NCI-H1694 treated with DMSO at 0.1 percent for 48 hours (cell line): ENCODE data around the gene ANKRD44.

Experiments used
- DNase-seq: peaks from one replicate; lab custom pipeline; 2025; lab: John Stamatoyannopoulos, UW

The ANKRD44 gene

DNA sequence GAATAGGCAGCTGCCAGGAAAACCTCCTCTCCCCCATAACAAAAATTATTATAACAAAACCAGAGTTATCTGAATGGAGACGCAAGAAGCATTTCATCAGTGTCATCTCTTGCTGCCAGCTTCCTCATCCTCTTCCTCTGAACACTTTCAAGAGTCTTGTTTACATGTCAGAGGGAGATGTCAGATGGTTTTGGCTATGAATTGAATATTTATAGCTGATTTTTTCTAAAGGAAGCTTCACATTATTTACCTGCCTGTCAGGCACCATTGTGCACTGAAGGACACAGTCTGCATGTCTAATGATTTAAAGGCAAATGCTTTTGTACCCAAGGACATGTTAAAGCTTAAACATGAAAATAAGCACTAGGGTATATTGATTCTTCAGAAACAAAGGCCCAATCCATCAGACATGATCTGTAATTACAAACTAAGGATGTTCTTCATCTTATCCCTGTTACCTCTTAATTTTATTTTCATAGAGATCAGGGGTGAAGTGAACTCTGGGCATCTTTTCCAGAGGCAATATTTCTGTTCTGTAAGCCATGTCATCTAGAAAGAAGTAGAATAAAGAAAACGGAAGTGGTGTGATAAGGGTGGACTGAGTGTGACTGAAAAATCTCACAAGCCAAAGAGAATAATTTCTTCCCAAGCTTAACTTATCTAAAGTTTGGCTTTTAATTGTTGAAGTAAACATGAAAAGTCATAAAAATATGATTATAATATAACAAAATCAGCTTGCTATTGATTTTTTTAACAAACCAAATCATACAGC is 168.7 kb downstream of the ANKRD44 start:
- no peak for DNase-seq

DNA sequence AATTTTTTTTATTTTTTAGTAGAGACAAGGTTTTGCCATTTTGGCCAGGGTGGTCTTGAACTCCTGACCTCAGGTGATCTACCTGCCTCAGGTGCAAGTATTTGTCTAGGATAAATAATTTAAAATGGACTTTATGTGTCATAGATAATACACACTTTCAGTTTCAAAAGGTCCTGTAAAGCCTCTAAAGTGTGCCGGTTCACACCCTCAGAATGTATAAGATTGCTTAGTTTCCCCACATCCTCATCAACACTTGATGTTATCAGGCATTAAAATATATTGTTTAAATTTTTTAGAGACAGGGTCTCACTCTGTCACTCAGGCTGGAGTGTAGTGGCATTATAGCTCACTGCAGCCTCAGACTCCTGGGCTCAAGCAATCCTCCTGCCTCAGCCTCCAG is 170.5 kb downstream of the ANKRD44 start:
- DNase-seq, result no peak

DNA sequence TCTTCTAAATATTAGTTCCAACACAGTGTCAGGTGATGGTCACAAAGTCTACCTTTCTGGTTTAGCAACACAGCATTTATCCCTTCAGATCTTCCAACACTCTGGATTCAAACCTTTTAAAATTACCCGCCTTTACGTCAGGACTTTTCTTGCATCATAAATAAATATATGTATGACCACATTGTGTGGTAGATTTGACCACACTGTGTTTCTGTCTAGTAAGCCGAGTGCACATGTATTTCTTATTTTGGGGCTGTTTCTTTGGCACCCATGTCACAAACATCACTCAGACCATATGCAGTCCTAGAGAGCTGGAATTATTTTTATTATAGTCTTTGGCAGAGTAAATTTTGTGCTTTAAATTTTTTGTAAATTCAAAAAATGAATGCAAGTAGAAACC is 172.1 kb downstream of the ANKRD44 start:
- DNase-seq, result no peak

DNA sequence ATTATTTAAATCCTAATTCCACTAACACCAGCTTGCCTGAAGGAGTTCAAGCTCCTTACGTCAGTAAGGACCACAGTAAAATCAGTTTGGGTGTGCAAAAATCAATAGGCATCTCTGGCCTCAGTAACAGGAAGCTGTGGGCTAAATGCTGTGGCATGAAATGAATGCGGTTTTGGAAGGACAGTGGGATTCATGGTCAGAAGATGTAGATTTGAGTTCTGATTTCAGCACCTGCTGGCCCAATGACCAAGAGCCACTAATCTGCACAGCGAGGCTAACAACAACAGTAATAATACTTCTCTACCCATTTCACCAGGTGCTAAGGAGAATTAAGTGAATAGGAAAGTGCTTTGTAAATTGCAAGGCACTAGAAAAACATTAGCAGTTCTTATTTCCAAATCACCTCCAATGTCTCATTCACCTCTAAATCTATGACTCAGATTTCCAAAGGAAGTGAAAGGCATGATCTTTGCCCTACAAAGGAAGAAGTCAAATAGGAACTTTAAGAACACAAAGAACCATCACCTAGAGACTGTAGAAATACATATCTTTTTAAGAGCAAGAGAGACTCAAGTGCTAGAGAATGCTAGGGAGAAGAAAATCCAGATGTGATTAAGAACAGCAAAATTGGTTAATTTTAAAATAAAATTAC is 172.6 kb downstream of the ANKRD44 start:
- no peak for DNase-seq

DNA sequence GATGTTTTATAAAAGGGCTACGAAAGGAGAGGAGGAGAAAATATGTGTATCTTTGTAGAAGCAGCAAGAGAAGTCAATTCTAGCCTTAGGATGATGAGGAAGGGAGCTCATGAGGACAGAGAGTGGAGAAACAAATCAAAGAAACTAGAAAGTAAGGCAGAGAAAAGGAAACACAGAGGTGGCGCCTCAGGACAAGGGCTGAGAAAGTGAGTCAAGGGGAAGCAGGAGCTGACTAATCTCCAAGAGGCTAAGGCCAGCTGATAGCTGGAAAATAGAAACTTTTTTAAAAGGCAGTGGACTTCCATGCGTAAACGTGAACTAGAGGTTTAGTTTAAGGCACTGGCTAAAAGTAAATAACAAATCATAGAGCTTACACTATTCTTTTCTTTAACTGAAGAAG is 173.3 kb downstream of the ANKRD44 start:
- DNase-seq, result no peak

DNA sequence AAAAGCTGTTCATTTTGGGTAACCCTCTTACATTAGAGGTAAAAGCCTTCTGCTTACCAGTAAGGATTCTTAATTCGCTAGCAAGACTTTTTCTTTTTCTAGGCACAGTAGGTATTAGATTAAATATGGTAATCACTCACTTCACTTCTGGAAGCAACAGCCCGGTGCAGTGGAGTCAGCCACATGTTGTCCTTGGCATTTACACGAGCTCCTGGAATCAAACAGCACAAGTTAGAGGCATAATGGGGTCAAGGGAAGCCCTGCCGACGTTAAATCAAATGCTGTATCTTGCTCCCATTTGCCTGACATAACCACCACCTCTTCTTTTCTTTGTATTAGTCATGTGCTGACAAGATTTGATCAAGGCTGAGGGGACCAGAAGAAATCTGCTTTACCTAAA is 174.1 kb downstream of the ANKRD44 start:
- no peak for DNase-seq

DNA sequence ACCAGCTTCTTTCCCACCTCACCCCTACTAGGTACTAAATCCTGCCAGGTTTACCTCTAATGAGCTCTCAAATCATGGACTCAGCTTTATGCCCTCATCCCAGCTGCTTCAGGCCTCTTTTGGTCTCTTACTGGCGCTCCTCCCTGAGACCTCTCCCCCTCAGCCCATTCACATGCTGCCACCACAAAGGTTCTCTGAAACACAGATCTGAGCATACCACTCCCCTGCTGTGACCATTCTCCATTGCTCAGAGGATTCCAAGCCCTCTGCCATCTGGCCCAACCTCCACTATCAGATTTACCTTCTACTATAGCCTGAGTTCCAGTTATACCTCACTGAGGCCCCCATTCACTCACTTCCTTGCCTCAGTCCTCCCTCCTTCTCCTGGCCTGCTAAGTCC is 174.8 kb downstream of the ANKRD44 start:
- DNase-seq, result no peak

DNA sequence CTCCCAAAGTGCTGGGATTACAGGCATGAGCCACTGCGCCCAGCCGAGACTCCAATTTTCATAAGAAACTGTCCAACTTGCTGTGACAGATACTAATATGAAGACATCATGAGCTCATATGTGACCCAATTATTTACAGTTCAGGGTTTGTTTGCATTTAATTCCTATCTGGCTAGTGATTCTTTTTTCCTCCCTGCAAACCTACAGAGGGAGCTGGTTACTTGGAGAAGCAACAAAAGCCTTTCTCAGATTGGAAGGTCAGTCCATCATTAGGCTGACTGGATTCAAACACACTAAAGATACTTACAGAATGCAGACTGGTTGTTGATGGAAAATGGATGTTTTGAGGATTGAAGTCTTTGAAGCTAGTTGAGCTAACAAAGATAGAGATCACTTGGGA is 176.4 kb downstream of the ANKRD44 start:
- DNase-seq, result no peak

DNA sequence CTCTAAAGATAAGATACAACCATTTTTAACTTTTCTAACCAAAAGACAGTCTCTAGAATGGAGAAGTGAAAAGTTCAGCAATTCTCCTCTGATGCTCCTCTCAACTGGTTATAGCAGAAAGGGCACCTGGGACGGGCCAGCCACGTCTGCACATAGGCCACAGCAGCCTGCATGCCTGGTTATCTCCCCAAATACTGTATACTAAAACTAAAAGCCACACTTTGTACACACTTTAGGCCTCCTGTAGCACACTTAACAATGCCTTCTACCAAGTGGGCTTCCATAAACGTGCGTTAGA is 179.1 kb downstream of the ANKRD44 start:
- DNase-seq, result no peak

DNA sequence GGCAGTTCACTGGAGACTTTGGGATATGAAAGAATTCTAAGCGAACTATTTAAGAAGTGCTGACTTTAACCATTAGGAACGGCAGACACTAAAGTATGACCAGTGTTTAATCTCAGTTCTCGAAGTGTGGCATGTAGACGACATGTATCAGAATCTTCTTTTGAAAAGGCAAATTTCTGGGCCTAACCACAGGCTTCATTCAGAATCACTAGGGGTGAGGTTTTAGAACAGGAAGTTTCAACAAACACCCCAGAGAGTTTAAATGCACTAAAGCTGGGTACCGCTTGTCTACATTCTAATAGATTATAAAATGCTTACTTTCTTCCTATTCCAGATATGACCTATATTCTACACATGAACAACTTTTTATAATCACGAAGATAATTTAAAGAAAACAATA is 180.3 kb downstream of the ANKRD44 start:
- DNase-seq, result no peak

DNA sequence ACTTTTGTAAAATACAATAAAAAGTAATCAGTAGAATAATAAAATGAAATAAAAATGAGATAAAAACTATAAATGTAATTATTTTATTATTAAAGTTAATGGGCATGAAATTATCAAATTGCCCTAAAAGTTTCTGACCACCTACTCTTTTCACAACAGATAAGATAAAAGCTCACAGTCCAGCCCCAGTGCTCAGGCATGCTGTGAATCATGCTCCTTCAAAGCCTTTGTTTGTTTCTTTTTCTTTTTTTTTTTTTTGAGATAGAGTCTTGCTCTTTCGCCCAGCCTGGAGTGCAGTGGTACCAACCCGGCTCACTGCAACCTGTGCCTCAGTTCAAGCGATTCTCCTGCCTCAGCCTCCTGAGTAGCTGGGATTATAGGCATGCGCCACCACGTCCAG is 181.7 kb downstream of the ANKRD44 start:
- DNase-seq, result no peak

DNA sequence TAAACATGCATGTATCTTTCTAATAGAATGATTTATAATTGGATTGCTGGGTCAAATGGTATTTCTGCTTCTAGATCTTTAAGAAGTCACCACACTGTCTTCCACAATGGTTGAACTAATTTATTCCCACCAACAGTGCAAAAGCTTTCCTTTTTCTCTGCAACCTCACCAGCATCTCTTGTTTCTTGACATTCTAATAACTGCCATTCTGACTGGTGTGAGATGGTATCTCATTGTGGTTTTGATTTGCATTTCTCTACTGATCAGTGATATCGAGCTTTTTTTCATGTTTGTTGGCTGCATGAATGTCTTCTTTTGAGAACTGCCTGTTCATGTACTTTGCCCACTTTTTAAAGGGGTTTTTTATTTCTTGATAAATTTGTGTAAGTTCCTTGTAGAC is 182.5 kb downstream of the ANKRD44 start:
- DNase-seq, result no peak

DNA sequence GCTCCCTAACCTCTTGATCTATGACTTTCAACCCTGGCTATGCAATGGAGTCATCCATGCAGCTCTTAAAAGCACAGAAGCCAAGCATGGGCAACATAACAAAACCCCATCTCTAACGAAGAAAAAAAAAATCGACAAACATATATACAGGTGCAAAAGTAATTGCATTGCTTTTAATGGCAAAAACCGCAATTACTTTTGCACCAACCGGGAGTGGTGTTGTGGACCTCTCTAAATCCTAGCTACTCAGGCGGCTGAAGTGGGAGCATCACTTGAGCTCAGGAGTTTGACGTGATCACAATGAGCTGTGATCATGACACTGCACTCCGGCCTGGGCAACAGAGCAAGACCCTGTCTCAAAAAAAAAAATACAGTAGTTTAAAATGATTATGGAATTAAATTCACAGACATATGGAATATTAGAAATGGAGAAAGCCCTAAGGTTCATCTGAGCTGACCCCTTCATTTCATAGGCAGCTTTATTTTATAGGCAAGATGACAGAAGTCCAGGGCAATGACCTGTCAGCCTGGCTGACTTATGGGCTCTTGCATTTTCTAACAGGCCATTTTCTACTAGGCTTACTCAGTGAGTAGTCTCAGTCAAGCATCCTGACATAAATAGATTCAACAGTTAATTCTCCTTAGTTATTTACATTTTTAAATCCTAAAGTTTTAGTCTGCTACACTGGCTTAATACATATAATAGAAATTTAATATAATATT is 183.8 kb downstream of the ANKRD44 start:
- DNase-seq, result no peak

DNA sequence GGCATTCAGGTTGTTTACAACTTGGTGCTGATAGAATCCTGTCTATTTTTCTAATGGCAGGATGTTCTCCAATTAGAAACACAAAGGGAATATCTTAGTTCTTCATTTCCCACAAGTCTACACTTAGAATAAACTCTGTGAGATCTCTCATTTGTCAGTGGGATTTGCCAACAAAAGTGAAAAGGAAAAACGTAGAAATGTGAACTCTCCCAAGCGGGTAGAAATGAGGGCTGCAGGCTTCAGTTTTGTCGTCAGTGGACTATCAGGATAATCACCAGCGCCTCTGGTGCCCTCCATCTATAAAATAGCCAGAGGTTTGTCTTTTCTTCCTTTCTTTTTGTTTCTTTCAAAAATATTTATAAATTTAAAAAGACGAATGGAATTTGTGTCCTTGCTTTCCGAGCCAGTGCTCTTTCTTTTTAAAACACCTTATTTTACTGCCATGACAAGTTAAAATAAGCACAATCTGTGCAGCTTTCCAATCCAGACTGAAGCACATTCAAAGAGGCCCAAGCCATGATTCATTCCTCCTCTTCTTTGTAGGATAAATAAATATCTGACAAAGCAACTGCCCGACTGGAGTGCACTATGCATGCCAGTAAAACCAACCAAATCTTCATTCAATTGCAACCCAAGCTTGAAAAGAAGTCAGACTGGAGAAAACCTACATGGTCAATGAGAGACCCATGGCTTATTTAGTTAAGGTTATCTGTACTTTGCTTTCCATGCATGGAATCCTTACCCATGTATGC is 185.8 kb downstream of the ANKRD44 start:
- no peak for DNase-seq

DNA sequence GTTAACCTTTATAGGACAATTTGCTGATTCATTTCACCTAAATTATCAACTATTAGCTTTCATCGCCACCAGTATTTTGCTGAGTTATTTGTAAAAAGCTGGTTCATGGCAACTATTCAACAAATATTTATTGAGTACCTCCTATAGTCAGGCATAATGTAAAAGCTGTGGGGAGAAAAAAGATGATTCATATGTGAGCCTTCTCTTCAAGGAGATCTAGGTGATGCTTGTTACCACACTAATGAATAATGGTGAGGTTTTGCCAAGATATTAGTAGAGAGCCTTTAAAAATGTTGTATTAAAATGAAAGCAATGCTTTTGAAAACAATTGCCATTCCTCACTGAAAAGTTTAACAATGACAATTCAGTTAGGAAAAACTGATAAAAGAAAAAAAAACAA is 187.8 kb downstream of the ANKRD44 start:
- no peak for DNase-seq

DNA sequence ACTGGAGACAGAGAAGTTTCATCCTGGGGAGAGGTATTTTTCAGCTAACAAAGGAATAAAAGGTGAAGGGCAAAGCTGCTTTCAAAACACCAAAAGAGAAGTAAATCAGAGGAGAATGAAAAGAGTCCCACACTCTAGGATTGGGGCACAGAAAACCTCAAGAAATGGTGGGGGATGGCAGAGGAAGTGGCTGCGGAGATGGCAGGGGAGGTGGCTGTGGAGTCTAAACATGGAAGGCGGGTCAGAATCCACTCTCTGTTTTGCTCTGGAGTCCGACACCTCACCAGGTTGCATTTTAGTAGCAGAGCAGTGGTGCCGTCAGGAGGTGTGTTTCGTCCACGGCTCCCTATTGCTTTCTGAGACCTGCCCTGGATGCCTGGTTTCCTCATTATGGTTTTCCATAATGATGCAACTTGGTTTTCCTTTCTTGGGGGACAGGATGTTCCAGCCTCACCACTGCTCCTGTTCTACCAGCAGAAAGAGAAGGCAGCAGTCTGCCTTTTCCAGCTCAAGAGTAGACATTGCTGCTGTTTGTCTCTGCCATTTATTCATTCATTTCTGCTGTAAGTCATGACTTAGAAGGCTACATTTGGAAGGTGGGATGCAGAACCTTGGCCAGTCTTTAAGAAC is 188.7 kb downstream of the ANKRD44 start:
- no peak for DNase-seq

DNA sequence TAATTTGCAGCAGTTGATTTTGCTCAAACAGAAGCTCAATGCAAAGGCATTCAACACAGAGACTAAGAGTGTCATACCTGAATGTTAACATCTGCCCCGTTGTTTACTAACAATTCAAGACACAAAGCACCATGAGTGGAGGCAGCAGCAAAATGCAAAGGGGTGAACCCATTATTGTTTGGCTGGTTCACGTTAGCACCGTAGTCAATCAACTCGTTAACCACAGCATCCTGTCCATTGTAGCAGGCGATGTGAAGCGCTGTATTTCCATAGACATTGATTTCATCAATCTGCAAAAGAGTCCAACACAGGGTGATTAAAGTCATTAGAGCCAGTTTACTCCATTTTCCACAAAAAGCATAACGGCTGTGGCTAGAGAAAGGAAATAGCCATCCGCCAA is 189.3 kb downstream of the ANKRD44 start:
- DNase-seq, result no peak

DNA sequence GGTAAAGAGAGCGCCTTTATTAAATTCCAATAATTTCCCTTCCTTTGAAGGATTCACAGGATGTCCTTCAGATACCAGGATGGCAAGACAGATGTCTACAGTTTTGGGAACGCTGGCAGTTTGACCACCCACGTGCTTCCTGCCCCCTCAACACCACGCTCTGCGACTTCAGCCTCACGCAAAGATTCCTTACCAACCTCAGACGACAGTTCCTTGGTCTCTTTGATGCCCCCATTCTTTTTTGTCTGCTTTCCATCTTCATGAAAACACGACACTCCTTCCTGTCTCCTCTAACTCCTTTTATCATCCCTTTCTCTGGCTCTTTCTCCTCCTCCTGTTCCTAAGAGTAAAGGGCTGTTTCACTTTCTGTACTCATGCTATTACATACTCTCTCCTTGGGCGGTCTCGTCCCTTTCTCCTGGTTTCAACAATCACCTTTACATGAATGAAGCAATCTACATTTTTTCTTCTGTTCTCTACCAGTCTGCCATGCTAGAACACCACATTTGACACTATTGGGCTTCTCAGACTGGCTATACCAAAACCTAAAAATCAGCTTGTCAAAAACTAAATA is 194.2 kb downstream of the ANKRD44 start:
- no peak for DNase-seq

DNA sequence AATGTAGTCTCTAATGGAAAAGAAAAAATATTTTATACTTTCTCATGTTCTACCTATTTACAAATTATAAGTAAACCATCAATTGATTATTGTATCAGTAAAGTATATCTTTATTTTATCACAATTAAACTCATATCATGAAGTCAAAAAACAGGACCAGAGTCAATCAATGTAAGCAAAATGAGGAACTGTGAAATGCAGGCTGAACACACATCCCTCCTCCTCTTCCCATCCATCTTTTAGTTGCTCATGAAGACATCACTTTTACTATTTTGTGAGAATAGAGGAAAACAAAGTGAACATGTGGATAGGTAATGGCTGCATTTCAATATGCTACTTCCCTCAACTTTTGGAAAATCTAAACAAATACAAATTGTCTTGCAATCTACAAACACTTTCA is 195.3 kb downstream of the ANKRD44 start:
- DNase-seq, result no peak

DNA sequence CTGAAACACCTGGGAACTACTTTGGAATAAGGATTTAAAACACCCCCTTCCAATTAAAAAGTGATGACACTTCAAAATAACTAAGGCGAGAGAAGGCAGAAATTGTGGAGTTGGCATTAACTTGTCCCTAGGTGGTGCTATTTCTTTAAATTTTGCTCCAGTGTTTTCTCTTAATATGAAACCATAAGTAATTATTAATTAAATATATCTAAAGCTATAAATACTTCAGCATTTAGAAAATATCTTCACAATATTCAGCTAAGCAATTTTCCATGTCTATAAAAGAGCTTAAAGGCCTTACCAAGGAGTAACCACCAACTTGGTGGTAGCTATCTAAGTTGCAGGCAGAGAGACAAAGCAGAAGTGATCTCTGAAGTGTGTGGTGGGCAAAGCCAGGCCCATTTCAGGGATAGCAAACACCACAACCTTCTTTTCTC is 197.3 kb downstream of the ANKRD44 start:
- DNase-seq, result peak; percentile 64

DNA sequence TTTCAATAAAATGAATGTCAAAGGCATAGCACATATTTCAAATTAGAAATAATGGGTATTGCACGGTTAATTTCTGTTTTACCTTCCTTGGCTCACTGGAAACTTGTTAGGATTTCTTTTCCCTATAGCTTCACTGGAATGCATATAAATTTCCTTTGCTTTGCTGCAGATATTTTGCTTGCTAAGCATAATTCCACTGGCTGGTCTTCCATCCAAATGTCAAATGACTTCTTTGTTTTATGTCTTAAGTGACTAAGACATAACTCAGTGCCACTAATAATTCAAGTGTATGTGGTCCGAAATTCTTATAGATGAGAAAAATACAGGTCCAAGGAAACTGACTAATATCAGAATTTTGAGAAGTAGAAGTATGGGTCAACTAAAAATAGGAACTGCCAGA is 201.3 kb downstream of the ANKRD44 start:
- DNase-seq, result no peak

DNA sequence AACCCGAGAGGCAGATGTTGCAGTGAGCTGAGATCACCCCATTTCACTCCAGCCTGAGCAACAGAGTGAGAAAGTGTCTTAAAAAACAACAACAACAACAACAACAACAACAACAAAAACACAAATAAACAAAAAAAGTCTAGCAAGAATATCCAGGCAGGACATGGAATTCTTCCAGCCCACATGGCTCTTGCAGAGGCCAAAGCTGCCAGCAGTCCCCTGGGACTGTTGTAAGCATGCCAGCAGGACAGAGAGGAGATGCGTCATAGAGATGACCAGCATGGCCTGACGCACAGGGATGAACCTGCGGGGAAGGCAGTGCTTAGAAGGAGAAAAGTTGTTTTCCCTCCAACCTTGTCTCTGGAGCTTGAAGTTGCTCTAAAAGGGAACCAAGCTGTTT is 201.8 kb downstream of the ANKRD44 start:
- no peak for DNase-seq
